Motor neuron (in vitro differentiated cells): ENCODE measurements around the gene PITPNC1. TPM values are rescaled to one million over a fixed set of nuclear protein-coding genes. Genes with fewer than 3 reads are reported as not detected.
"Not testable (repeated sequence)": the region's sequence is repeated elsewhere in the genome, so short reads cannot be mapped to it uniquely, and the experiment has no call there.

ENCODE experiments used
- ATAC-seq, 8 experiments: fragments of 200-7000 bp; cut with Tn5 transposase; replicated peaks in 6 of 8; 2 replicates each; pipeline ENCODE4 v1.8.0; 2021; ENCODE audit warnings: mild to moderate bottlenecking in 8 of 8, moderate library complexity in 8 of 8
- H3K27ac ChIP-seq, 2 donors: fragments of 250-450 bp; sonication (Bioruptor Pico); 2 replicates each; pipeline ENCODE4 v1.9.0; 2021; ENCODE audit warnings: antibody characterized with exemption in 2 of 2, mild to moderate bottlenecking in 2 of 2, moderate library complexity in 1 of 2
- H3K4me1 ChIP-seq, 2 donors: fragments of 250-450 bp; sonication (Bioruptor Pico); replicated peaks in 1 of 2; 2 replicates each; pipeline ENCODE4 v1.6.1; 2021; ENCODE audit warnings: antibody characterized with exemption in 2 of 2, mild to moderate bottlenecking in 2 of 2, moderate library complexity in 1 of 2
- H3K4me3 ChIP-seq, 5 donors: fragments of 250-450 bp; sonication (Bioruptor Pico); 2 replicates each; pipeline ENCODE4 v1.9.0; 2021; ENCODE audit warnings: antibody characterized with exemption in 5 of 5, mild to moderate bottlenecking in 5 of 5, moderate library complexity in 4 of 5
- WGBS, 10 experiments: fragments of 450-650 bp; shearing (Covaris generic); methylation state at CpG; one replicate each; pipeline ENCODE4 v1.0.0; 2022; 5-methylcytosine and 5-hydroxymethylcytosine counted together
- in situ Hi-C, 9 experiments: fragments of 400-800 bp; cut with MboI; loops; one replicate each; pipeline ENCODE4 v1.15.0; 2021; ENCODE audit warnings: low sequenced_read_pairs in 9 of 9, low pct_unique_long_range_greater_than_20kb in 2 of 9; ENCODE audit not compliant: unreplicated experiment in 9 of 9
- total RNA-seq, 8 experiments: library from RNA; unstranded; fragments of 300-600 nt; gene quantifications; 2 replicates each; pipeline versions ENCODE4 v1.2.3 to v1.2.4, GENCODE V29; 2022

The PITPNC1 gene
- total RNA-seq, 8 experiments from 2014 or later: 8.8 to 67.0 (median 19.7) TPM

DNA sequence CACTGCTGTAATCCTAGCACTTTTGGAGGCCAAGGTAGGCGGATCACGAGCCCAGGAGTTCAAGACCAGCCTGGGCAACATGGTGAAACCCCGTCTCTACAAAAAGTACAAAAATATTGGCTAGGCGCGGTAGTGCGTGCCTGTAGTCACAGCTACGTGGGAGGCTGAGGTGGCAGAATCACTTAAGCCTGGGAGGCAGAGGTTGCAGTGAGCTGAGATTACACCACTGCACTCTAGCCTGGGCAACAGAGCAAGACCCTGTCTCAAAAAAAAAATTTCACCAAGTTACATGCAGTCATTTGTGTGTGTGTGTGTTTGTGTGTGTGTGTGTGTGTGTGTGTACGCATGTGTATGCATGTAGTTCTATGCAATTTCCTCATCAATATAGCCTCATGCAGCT, 325.8 kb downstream of the PITPNC1 start:
- ATAC-seq, H3K4me3 ChIP-seq, H3K27ac ChIP-seq, H3K4me1 ChIP-seq, in situ Hi-C loops: not testable (repeated sequence)
- WGBS, 10 experiments: 38 to 100% (median 94%) methylated on average over 1 to 8 of the region's 8 CpGs; no CpG with 5 or more reads in 3 of the 10 experiments

- in situ Hi-C loops: no loop called here
- no peak for ATAC-seq
- H3K27ac ChIP-seq: no peak overlapping the region
- no peak overlapping the region for H3K4me3 ChIP-seq
- 0 to 100% (median 60%) methylated on average over 1 to 2 of the region's 2 CpGs; no CpG with 5 or more reads in 1 of the 10 experiments for WGBS, 10 experiments
- H3K4me1 ChIP-seq: no peaks in the 10 kb centered on the region
Observed at GRCh38 chr17:67707442-67707841, 330.4 kb downstream of the PITPNC1 start.

DNA sequence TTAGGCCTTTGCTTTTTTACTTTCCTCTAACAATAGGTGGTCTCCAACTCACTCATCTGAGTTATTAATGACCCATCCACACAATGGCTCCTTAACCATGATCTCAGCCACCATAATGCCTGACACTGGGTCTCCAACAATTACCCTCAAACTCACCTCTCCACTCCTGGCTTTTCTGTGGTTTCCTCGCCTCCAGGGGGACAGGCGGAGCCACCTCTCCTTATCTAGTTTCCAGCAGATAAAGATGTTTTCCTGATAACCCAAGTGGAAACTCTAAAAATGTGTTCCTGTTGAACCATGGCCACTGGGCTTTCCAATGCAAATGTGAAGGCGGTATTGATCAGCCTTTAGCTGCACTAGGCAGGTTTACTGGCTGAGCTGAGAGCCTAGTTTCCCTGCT, 331.3 kb downstream of the PITPNC1 start:
- Histone ChIP-seq H3K27ac (no peak overlapping the region), H3K4me3 (no peak overlapping the region), H3K4me1 (no peaks in the 10 kb centered on the region)
- 72 to 81% methylated on average over 3 of the region's 3 CpGs; no CpG with 5 or more reads in 8 of the 10 experiments for WGBS, 10 experiments
- ATAC-seq: no peak
- in situ Hi-C loops: no loop called here

DNA sequence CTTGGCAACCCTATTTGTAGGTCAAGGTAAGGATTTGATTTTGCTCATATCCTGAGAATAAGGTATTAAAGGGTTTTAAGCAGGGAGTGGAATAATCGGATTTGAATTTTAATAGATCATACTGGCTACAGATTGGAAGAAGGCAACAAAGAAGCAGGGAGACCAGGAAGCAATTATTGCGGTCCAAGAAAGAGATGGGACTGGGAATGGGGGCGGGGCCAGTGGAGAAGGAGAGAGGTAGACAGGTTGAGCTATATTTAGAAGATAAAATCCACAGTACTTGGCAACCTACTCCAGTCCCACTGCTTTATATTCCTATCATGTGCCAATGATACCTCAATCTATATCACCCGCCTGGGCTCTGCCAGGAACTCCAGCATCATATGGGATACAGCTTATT, 334.8 kb downstream of the PITPNC1 start:
- H3K27ac ChIP-seq: no peak overlapping the region
- peaks cover 9 to 10% of the 10 kb centered on the region in 2 donors for H3K4me1 ChIP-seq
- 10 to 94% (median 67%) methylated on average over 1 to 4 of the region's 4 CpGs for WGBS, 10 experiments
- in situ Hi-C loops: loop anchor here in 1 of 9 experiments (10.0 kb wide), 1 partner anchor 337 kb away; the partner anchor contains the start of gene PITPNC1
- H3K4me3 ChIP-seq: no peak overlapping the region
- no peak for ATAC-seq

DNA sequence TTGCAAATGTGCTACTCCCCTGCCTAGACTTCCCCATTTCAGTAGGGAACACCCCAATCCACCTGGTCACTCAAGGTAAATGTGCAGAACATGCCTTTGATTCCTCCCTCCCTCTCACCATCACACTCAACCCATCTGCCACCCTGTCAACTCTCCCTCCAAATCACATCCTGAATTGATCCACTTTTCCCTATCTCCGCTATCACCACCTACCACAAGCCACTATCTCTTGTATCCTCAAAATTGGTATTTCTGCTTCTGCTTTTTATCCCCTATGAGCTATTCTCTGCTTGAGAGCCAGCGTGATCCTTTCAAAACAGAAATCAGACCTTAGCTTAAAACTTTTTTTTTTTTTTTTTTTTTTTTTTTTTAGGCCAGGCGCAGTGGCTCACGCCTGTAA, 335.3 kb downstream of the PITPNC1 start:
- 66 to 100% (median 96%) methylated on average over 1 to 4 of the region's 4 CpGs; no CpG with 5 or more reads in 1 of the 10 experiments for whole genome bisulfite sequencing, 10 experiments
- Histone ChIP-seq H3K4me1 (peaks cover 11% of the 10 kb centered on the region in 2 donors), H3K4me3 (no peak overlapping the region), H3K27ac (no peak overlapping the region)
- no peak for ATAC-seq
- in situ Hi-C loops: loop anchor here in 1 of 9 experiments (10.0 kb wide), 1 partner anchor 338 kb away; the partner anchor contains the start of gene PITPNC1

DNA sequence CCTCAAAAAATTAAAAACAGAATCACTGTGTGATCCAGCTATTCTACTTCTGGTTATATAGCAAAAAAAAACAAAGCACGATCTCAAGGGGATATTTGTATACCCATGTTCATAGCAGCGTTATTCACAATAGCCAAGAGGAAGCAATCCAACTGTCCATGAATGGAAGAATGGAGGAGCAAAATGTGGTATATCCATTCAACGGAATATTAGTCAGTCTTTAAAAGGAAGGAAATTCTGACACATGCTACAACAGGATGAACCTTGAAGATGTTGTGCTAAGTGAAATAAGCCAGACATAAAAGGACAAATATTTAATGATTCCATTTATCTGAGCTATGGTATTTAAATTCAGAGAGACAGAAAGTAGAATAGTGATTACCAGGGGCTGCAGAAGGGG, 336.1 kb downstream of the PITPNC1 start:
- no peak for ATAC-seq
- H3K27ac ChIP-seq: no peak overlapping the region
- 62 to 100% (median 97%) methylated on average over 1 to 3 of the region's 3 CpGs for WGBS, 10 experiments
- peaks cover 11% of the 10 kb centered on the region in 2 donors for H3K4me1 ChIP-seq
- in situ Hi-C loops: loop anchor here in 1 of 9 experiments (10.0 kb wide), 1 partner anchor 338 kb away; the partner anchor contains the start of gene PITPNC1
- no peak overlapping the region for H3K4me3 ChIP-seq

- in situ Hi-C loops: loop anchor here in 1 of 9 experiments (10.0 kb wide), 1 partner anchor 342 kb away; the partner anchor contains the start of gene PITPNC1
- H3K4me1 ChIP-seq: peaks cover 17 to 20% of the 10 kb centered on the region in 2 donors
- ATAC-seq: no peak
- WGBS, 10 experiments: 87 to 100% (median 95%) methylated on average over 1 to 4 of the region's 6 CpGs; no CpG with 5 or more reads in 3 of the 10 experiments
- H3K4me3 ChIP-seq: no peak overlapping the region
- H3K27ac ChIP-seq: no peak overlapping the region
Observed at GRCh38 chr17:67716405-67716798, 339.3 kb downstream of the PITPNC1 start.

- Histone ChIP-seq H3K4me3 (peak overlapping the region; percentile 66 to 99 (median 76)), H3K4me1 (peaks cover 17 to 20% of the 10 kb centered on the region in 2 donors), H3K27ac (peak overlapping the region; percentile 43 to 71)
- in situ Hi-C loops: loop anchor here in 1 of 9 experiments (10.0 kb wide), 1 partner anchor 342 kb away; the partner anchor contains the start of gene PITPNC1
- ATAC-seq: peak in 4 of 8 experiments; percentile 0 to 1 (median 0)
- 0 to 13% (median 4%) methylated on average over 1 to 5 of the region's 5 CpGs; no CpG with 5 or more reads in 2 of the 10 experiments for WGBS, 10 experiments
Observed at GRCh38 chr17:67717192-67717623, 340.1 kb downstream of the PITPNC1 start.

DNA sequence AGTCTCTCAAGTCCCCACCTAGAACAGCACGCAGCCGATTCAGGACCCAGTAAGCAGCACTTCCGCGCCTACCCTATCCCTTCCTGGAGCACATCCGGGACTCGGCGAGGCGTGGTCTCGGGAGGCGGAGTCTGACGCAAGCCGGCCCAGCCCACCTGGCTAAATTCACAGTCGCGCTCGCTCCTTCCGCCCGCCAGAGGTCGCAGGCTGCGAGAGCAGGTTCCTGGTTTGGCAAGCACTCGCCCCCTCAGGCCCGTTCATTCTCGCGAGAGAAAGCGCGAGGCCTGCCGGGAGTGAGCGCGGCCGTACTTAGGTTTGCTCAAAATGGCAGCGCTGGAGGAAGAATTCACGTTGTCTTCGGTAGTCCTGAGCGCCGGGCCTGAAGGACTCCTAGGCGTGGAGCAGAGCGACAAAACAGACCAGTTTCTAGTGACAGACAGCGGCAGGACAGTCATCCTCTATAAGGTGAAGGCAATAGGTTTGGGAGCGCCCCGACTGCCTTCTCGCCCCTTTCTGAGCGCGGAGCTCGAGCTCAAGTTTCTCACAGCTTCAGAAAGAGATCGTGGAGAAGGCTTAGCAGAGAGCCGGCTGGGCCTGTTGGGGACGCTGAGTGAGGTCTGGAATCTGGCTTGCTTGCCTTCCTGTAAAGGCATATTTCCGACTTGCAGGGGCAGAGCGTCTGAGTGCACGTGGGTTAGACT, 340.7 kb downstream of the PITPNC1 start, which contains the start of gene NOL11:
Gene NOL11, plus strand, starts transcription at position 313 of the 701 bp plus-strand sequence. Its CDS starts 12 bp downstream, at position 325.
- in situ Hi-C loops: loop anchor here in 1 of 9 experiments (10.0 kb wide), 1 partner anchor 343 kb away; the partner anchor contains the start of gene PITPNC1
- peak; percentile 93 to 98 (median 98) for ATAC-seq
- 0 to 15% (median 0%) methylated on average over 2 to 33 of the region's 49 CpGs; no CpG with 5 or more reads in 3 of the 10 experiments for WGBS, 10 experiments

DNA sequence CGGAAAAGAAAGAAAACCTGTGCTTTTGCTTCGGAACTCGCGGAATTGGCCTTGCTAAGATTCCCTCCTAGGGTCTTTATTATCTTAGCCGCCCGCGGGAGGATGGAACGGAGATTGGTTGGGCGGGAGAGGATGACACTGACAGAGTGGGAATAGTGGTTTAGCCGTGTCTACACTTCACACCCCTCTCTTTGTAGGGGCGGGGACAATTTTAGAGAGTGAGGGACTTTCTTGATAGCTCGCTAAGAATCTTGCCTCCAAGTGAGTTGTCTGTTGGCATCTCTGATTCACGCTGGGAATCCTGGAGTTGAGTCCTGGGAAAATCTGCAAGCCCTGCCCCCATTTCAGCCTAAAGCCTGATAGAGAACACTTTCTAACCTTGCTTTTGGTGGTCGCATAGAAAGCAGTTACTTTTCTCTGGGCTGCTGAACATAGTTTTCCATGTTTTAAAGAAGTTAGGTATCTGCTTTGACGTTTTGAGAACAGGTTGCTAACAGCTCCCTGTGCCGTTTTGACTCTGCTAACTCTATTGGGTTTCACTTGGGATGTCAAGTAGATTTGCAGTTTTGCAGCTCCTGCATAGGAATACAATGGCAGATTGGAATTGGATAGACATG, 341.4 kb downstream of the PITPNC1 start:
- ATAC-seq: peak in 6 of 8 experiments; percentile 0 to 22 (median 4)
- WGBS, 10 experiments: 0 to 19% (median 0%) methylated on average over 1 to 11 of the region's 16 CpGs; no CpG with 5 or more reads in 2 of the 10 experiments
- in situ Hi-C loops: loop anchor here in 1 of 9 experiments (10.0 kb wide), 1 partner anchor 344 kb away; the partner anchor contains the start of gene PITPNC1
- peak overlapping the region; percentile 88 to 94 for H3K27ac ChIP-seq
- H3K4me3 ChIP-seq: peak overlapping the region; percentile 66 to 99 (median 76)
- peaks cover 17 to 20% of the 10 kb centered on the region in 2 donors for H3K4me1 ChIP-seq

More for the DNA sequence above, 340.7 kb downstream of the PITPNC1 start, which contains the start of gene NOL11:
- Histone ChIP-seq H3K27ac (peak within 1 kb of the TSS; percentile 88 to 94), H3K4me1 (peaks cover 17 to 20% of the 10 kb centered on the region in 2 donors), H3K4me3 (peak within 1 kb of the TSS; percentile 66 to 99 (median 76))

DNA sequence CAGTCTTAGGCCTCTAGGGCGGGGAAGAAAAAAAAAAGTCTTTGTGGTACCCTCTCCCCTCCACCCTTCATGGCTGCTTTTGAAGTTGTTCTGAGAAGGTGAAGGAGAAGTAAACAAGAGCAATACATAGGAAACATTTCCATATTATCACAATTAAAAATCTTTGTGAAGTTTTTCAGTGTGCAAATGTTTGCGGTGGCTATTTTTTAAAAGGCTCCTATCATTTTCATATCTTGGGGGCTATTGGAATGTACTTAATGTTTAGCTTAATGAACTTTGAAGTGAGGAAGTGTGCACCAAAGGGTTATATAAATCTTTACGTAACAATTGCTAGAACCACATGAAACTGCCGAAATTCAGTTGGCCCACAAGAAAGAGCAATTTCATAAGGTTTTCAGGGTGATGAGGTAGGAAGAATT, 348.3 kb downstream of the PITPNC1 start:
- no peak overlapping the region for H3K4me3 ChIP-seq
- H3K4me1 ChIP-seq: no peaks in the 10 kb centered on the region
- 80 to 100% (median 95%) methylated on average over 2 to 4 of the region's 4 CpGs; no CpG with 5 or more reads in 1 of the 10 experiments for WGBS, 10 experiments
- H3K27ac ChIP-seq: no peak overlapping the region
- no peak for ATAC-seq
- in situ Hi-C loops: loop anchor here in 1 of 9 experiments (10.0 kb wide), 1 partner anchor 59 kb away; no protein-coding TSS in a partner anchor

DNA sequence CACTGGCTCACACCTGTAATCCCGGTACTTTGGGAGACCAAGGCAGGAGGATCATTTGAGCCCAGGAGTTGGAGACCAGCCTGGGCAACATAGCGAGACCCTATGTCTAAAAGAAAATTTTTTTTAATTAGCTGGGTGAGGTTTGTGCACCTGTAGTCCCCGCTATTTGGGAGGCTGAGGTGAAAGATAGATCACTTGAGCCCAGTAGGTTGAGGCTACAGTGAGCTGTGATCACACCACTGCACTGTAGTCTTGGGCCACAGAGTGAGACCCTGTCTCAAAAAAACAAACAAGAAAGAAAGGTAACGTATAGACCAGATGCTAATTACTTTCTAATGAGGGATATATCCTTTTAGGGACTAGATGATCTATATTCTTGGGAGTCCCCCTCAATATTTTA, 348.7 kb downstream of the PITPNC1 start:
- Histone ChIP-seq H3K4me1 (no peaks in the 10 kb centered on the region), H3K27ac (no peak overlapping the region), H3K4me3 (no peak overlapping the region)
- in situ Hi-C loops: loop anchor here in 1 of 9 experiments (10.0 kb wide), 1 partner anchor 59 kb away; no protein-coding TSS in a partner anchor
- WGBS, 10 experiments: 92 to 100% (median 100%) methylated on average over 1 to 4 of the region's 4 CpGs; no CpG with 5 or more reads in 1 of the 10 experiments
- no peak for ATAC-seq
